GM12878 (cell line): ENCODE results near the gene GALNT12. TPM values are rescaled to one million over a fixed set of nuclear protein-coding genes. Genes with fewer than 3 reads are reported as not detected.

Experiments
- ATAC-seq: fragments of 200-7000 bp; cut with Tn5 transposase; 3 replicates; pipeline ENCODE4 v1.9.1; 2020; ENCODE audit warnings: mild to moderate bottlenecking, moderate library complexity
- BruUV-seq: library from RNA; stranded (reverse); fragments of 400-500 nt; replicated peaks from 2 replicates; lab custom pipeline; 2021; lab: Mats Ljungman, UMichigan
- CTCF ChIA-PET: fragments of 300-600 bp; sonication (Branson Sonifier 250); formaldehyde crosslinking; extraction: SDS; loops from one replicate; lab custom pipeline; 2021; ENCODE audit warnings: inconsistent platforms; lab: Yijun Ruan, JAX
- POLR2A ChIA-PET: fragments of 350-600 bp; formaldehyde crosslinking; extraction: SDS; loops from one replicate; lab custom pipeline; 2021; ENCODE audit warnings: inconsistent platforms; lab: Charles Lee
- RAD21 ChIA-PET: fragments of 300-600 bp; sonication (Branson Sonifier 250); formaldehyde crosslinking; loops from one replicate; lab custom pipeline; 2023; ENCODE audit warnings: antibody characterized with exemption; ENCODE audit not compliant: unreplicated experiment; lab: Charles Lee
- SMC1A ChIA-PET: fragments of 300-600 bp; sonication (Branson Sonifier 250); formaldehyde crosslinking; loops from one replicate; lab custom pipeline; 2023; ENCODE audit not compliant: unreplicated experiment, uncharacterized antibody; lab: Charles Lee
- DNase-seq: peaks from one replicate; pipeline ENCODE4 v3.0.0-alpha.2; 2011; ENCODE audit warnings: low read depth, low spot score
- FAIRE-seq: peaks from 3 replicates; lab custom pipeline; 2011; peaks lifted over from hg19 to GRCh38; lab: Jason Lieb, UNC
- H2AFZ ChIP-seq: 2 replicates; pipeline ENCODE4 v1.6.0; 2011; ENCODE audit warnings: low read depth, low read length, control low read depth; ENCODE audit not compliant: control insufficient read depth
- H3K27ac ChIP-seq: 2 replicates; pipeline ENCODE4 v1.5.1; 2011; ENCODE audit warnings: control low read depth; ENCODE audit not compliant: control insufficient read depth, insufficient read depth
- H3K27me3 ChIP-seq, 2 experiments: replicated peaks in 1 of 2; 2 replicates each; pipeline versions ENCODE4 v1.6.0 to v1.6.1; 2011; ENCODE audit warnings: low read length in 1 of 2; ENCODE audit not compliant: control insufficient read depth in 2 of 2, insufficient read depth in 2 of 2
- H3K36me3 ChIP-seq, 2 experiments: 2 replicates each; pipeline ENCODE4 v1.5.1; 2011; ENCODE audit warnings: low read length in 1 of 2; ENCODE audit not compliant: control insufficient read depth in 2 of 2, insufficient read depth in 2 of 2
- H3K4me1 ChIP-seq: 2 replicates; pipeline ENCODE4 v1.6.1; 2011; ENCODE audit warnings: mild to moderate bottlenecking, low read length, moderate library complexity, mixed read lengths; ENCODE audit not compliant: control insufficient read depth, insufficient read depth
- H3K4me2 ChIP-seq: 2 replicates; pipeline ENCODE4 v1.6.0; 2011; ENCODE audit warnings: control low read depth; ENCODE audit not compliant: control insufficient read depth, insufficient read depth
- H3K4me3 ChIP-seq: fragments of 200-600 bp; sonication (generic); 2 replicates; pipeline ENCODE4 v1.5.1; 2016
- H3K79me2 ChIP-seq: 2 replicates; pipeline ENCODE4 v1.6.0; 2011; ENCODE audit warnings: low read length; ENCODE audit not compliant: control insufficient read depth, insufficient read depth
- H3K9ac ChIP-seq: 2 replicates; pipeline ENCODE4 v1.8.0; 2011; ENCODE audit warnings: low read length, control low read depth, mixed read lengths; ENCODE audit not compliant: control insufficient read depth, insufficient read depth
- H3K9me3 ChIP-seq: replicated peaks from 3 replicates; pipeline ENCODE4 v1.5.1; 2011; ENCODE audit warnings: mild to moderate bottlenecking, low read length; ENCODE audit not compliant: control insufficient read depth, insufficient read depth
- H4K20me1 ChIP-seq: 2 replicates; pipeline ENCODE4 v1.6.0; 2011; ENCODE audit not compliant: control insufficient read depth, insufficient read depth
- BRCA1 ChIP-seq: IDR thresholded peaks from 2 replicates; pipeline ENCODE4 v1.6.1; 2011; ENCODE audit warnings: low read depth, low read length, improper control_type of control experiment
- CBX5 ChIP-seq: sonication (generic); IDR thresholded peaks from 2 replicates; pipeline ENCODE4 v1.6.1; 2016; ENCODE audit warnings: low read depth, moderate library complexity, mild to moderate bottlenecking, inconsistent platforms
- CREB1 ChIP-seq: IDR thresholded peaks from 2 replicates; pipeline ENCODE4 v1.6.1; 2012; ENCODE audit warnings: low read depth, mild to moderate bottlenecking, inconsistent platforms
- EGR1 ChIP-seq, 2 experiments: IDR thresholded peaks; 1 replicate in 1 of 2; 2 replicates in 1 of 2; pipeline ENCODE4 v1.6.1; 2011 to 2012; ENCODE audit warnings: low read depth in 2 of 2, low read length in 2 of 2, borderline replicate concordance in 1 of 2, mild to moderate bottlenecking in 1 of 2, moderate library complexity in 1 of 2
- EZH2 ChIP-seq: IDR thresholded peaks from 2 replicates; pipeline ENCODE4 v1.6.1; 2012; ENCODE audit warnings: low read depth, mild to moderate bottlenecking, control low read depth, inconsistent platforms, low read length, borderline replicate concordance; ENCODE audit not compliant: control insufficient read depth
- MXI1 ChIP-seq: fragments of 150-350 bp; IDR thresholded peaks from 2 replicates; pipeline ENCODE4 v1.6.1; 2011; ENCODE audit warnings: low read depth, mild to moderate bottlenecking, inconsistent platforms, low read length, improper control_type of control experiment
- NFYA ChIP-seq: IDR thresholded peaks from 2 replicates; pipeline ENCODE4 v1.6.1; 2011; ENCODE audit warnings: low read depth, mild to moderate bottlenecking, low read length, improper control_type of control experiment, borderline replicate concordance
- PML ChIP-seq: IDR thresholded peaks from 2 replicates; pipeline ENCODE4 v1.6.1; 2012; ENCODE audit warnings: low read length, inconsistent platforms
- SREBF2 ChIP-seq: IDR thresholded peaks from 2 replicates; pipeline ENCODE4 v1.6.1; 2012; ENCODE audit warnings: mild to moderate bottlenecking, low read length
- YBX1 ChIP-seq: fragments of 450-650 bp; IDR thresholded peaks from 2 replicates; pipeline ENCODE4 v1.6.1; 2016; ENCODE audit warnings: antibody characterized with exemption
- WGBS: methylation state at CpG from one replicate; pipeline ENCODE4 v1.1.6; 2016; ENCODE audit warnings: low lambda C conversion rate; ENCODE audit not compliant: insufficient replicate concordance, insufficient coverage; ENCODE audit errors: missing lambda C conversion rate; 5-methylcytosine and 5-hydroxymethylcytosine counted together
- in situ Hi-C: fragments of 300-500 bp; cut with MboI; formaldehyde crosslinking; loops from 9 replicates; pipeline ENCODE4 v1.14.3; 2018; ENCODE audit warnings: mixed read lengths
- intact Hi-C: fragments of 100-400 bp; cut with micrococcal nuclease; formaldehyde crosslinking; loops from one replicate; pipeline ENCODE4 v1.14.2; 2022; ENCODE audit not compliant: unreplicated experiment
- polyA plus RNA-seq, 11 experiments: library from polyadenylated mRNA; depleted of rRNA in 4 of 11; unstranded in 6 of 11; stranded (reverse) in 5 of 11; fragments of >200 nt; fragmentation: Nextera tagmentation in 4 of 11; fragmentation: Illumina TruSeq in 1 of 11; extraction: Ambion mirVana in 4 of 11; extraction: Trizol in 1 of 11; gene quantifications; 1 replicate in 1 of 11; 2 replicates in 10 of 11; pipeline versions ENCODE4 v1.2.1 to v1.2.3, GENCODE V29; 2011 to 2016; ENCODE audit warnings: inconsistent platforms in 2 of 11, missing spikeins in 2 of 11, low read depth in 1 of 11
- total RNA-seq, 4 experiments: library from RNA; depleted of rRNA in 3 of 4; stranded (reverse); fragments of >200 nt in 3 of 4; fragmentation: Illumina TruSeq in 1 of 4; extraction: Trizol in 1 of 4; gene quantifications; 2 replicates each; pipeline versions ENCODE4 v1.2.1 to v1.2.3, GENCODE V29; 2013 to 2021
- TF ChIP-seq, protein P1 (sequence below): fragments of 450-650 bp; formaldehyde crosslinking; IDR thresholded peaks from 2 replicates; pipeline ENCODE4 v1.4.0; 2020; ENCODE audit warnings: mild to moderate bottlenecking, moderate library complexity
- TF ChIP-seq, protein P2 (sequence below): fragments of 450-650 bp; formaldehyde crosslinking; IDR thresholded peaks from 2 replicates; pipeline ENCODE4 v1.5.0; 2022; ENCODE audit warnings: mild to moderate bottlenecking, missing genetic modification characterization

The GALNT12 gene
- total and polyA plus RNA-seq, 10 of the 15 experiments (the other 5 are each of a cell fraction or from before 2014, with no cell fraction given): 0.13 to 5.3 (median 3.2) TPM

DNA sequence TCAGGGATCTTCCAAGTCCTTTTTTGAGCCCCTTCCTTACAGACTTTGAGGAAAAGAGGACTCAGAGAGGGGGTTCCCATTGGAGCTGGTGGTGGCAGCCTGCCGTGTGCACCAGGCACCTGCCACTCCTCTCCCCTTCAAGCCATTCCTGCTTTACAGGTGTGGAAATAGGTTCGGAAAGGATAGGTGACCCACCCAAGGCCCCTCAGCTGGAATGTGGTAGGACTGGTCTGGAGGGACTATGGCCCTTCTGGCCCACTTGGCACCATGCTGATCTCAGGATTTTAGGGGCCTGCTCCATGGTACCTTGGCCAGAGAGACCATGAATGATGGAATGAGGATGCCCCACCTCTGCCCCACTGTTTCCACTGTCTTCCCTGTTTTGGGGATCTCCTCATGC, 1.4 kb downstream of the GALNT12 start:
- H2AFZ ChIP-seq: no peak overlapping the region
- no peak overlapping the region for H3K4me2 ChIP-seq
- H3K79me2 ChIP-seq: no peaks in the 10 kb centered on the region
- POLR2A ChIA-PET: no interaction called here
- RAD21 ChIA-PET: no interaction called here
- H3K27ac ChIP-seq: no peak overlapping the region
- ATAC-seq (no peak), FAIRE-seq (no peak), DNase-seq (no peak)
- BruUV-seq: no TSS peak
- no peak for TF ChIP-seq CBX5
- TF ChIP-seq MXI1: no peak
- TF ChIP-seq, protein P1, sequence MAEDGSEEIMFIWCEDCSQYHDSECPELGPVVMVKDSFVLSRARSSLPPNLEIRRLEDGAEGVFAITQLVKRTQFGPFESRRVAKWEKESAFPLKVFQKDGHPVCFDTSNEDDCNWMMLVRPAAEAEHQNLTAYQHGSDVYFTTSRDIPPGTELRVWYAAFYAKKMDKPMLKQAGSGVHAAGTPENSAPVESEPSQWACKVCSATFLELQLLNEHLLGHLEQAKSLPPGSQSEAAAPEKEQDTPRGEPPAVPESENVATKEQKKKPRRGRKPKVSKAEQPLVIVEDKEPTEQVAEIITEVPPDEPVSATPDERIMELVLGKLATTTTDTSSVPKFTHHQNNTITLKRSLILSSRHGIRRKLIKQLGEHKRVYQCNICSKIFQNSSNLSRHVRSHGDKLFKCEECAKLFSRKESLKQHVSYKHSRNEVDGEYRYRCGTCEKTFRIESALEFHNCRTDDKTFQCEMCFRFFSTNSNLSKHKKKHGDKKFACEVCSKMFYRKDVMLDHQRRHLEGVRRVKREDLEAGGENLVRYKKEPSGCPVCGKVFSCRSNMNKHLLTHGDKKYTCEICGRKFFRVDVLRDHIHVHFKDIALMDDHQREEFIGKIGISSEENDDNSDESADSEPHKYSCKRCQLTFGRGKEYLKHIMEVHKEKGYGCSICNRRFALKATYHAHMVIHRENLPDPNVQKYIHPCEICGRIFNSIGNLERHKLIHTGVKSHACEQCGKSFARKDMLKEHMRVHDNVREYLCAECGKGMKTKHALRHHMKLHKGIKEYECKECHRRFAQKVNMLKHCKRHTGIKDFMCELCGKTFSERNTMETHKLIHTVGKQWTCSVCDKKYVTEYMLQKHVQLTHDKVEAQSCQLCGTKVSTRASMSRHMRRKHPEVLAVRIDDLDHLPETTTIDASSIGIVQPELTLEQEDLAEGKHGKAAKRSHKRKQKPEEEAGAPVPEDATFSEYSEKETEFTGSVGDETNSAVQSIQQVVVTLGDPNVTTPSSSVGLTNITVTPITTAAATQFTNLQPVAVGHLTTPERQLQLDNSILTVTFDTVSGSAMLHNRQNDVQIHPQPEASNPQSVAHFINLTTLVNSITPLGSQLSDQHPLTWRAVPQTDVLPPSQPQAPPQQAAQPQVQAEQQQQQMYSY (CRISPR knock-in tag): no peak
- TF ChIP-seq EGR1 (IDR thresholded peaks at IDR 0.05; ENCODE audit: borderline replicate concordance in 1 of 2, low read depth in 2 of 2, low read length in 2 of 2): no peak
- no peak for TF ChIP-seq YBX1
- TF ChIP-seq, protein P2, sequence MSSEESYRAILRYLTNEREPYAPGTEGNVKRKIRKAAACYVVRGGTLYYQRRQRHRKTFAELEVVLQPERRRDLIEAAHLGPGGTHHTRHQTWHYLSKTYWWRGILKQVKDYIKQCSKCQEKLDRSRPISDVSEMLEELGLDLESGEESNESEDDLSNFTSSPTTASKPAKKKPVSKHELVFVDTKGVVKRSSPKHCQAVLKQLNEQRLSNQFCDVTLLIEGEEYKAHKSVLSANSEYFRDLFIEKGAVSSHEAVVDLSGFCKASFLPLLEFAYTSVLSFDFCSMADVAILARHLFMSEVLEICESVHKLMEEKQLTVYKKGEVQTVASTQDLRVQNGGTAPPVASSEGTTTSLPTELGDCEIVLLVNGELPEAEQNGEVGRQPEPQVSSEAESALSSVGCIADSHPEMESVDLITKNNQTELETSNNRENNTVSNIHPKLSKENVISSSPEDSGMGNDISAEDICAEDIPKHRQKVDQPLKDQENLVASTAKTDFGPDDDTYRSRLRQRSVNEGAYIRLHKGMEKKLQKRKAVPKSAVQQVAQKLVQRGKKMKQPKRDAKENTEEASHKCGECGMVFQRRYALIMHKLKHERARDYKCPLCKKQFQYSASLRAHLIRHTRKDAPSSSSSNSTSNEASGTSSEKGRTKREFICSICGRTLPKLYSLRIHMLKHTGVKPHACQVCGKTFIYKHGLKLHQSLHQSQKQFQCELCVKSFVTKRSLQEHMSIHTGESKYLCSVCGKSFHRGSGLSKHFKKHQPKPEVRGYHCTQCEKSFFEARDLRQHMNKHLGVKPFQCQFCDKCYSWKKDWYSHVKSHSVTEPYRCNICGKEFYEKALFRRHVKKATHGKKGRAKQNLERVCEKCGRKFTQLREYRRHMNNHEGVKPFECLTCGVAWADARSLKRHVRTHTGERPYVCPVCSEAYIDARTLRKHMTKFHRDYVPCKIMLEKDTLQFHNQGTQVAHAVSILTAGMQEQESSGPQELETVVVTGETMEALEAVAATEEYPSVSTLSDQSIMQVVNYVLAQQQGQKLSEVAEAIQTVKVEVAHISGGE (CRISPR knock-in tag): no peak
- no peak for TF ChIP-seq NFYA
- TF ChIP-seq EZH2: no peak
- no peak for TF ChIP-seq CREB1
- TF ChIP-seq PML: no peak
- TF ChIP-seq SREBF2: no peak
- TF ChIP-seq BRCA1: no peak
- SMC1A ChIA-PET: no interaction called here
- intact Hi-C loops (no loop called here), in situ Hi-C loops (no loop called here)
- H3K36me3 ChIP-seq: no peaks in the 10 kb centered on the region
- 75% methylated on average over 2 of the region's 2 CpGs for WGBS
- no peaks in the 10 kb centered on the region for H4K20me1 ChIP-seq
- 0 out of 2 replicates have a peak, but pooled peaks cover 4% of the 10 kb centered on the region for H3K4me1 ChIP-seq
- no peak overlapping the region for H3K4me3 ChIP-seq
- H3K9ac ChIP-seq: no peak overlapping the region
- no peaks in the 10 kb centered on the region for H3K9me3 ChIP-seq
- peaks cover 2 to 3% of the 10 kb centered on the region in 2 experiments for H3K27me3 ChIP-seq
- CTCF ChIA-PET: no interaction called here
